Measurements from ENCODE around the gene PRDM13.

Gene PRDM13

DNA sequence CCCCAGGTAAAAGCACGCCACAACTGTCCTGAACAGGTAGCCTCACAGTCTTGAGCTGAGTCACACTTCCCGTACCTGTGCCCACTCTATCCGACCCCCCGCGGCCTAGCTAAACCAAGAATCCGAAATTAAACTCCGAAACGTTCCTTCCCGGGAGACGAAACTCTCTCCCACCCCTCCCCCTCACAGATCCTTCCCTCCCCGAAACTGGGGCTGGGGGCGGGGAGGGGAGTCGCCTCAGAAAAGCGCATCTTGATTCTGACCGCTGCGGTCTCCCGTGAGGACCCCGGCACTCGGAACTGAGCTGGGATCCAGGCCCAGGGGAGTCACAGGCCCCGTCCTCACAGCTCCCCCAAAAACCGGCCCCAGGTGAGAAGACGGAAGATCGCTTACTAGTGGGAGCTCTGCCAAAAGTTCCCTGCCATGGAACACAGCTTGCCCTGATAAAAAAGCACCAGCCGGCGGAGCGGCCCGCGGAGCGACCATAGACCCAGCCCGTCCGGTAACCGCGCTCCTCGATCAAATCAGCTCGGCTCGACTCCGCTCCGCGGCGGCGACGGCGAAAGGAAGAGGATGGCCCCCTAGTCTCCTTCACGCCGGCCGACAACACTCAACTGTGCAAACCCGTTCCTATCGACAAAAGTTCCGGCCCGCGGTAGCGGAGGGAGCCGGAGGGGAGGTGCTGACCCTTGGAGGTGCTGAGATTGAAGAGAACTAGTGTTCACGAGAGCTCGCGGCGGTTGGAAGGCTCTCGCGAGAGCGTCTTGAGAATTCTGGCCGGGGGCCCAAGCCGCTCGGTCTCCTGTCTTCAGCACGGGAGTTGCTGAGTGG is 38.3 kb upstream of the PRDM13 start, which contains the start of gene CCNC:
CCNC (minus strand) TSS at position 558 of the 831 bp plus-strand sequence; CDS start at position 425, 133 bp downstream.
- Histone ChIP-seq H3K27me3 (ENCODE audit: control insufficient read depth in 3 of 3, insufficient read depth in 3 of 3, low read depth in 1 of 3, low read length in 3 of 3) (no peaks in the 10 kb centered on the region), H3K4me1 (ENCODE audit: control insufficient read depth in 2 of 2, insufficient read depth in 1 of 2, low read depth in 1 of 2, low read length in 2 of 2) (peaks cover 0 to 4% of the 10 kb centered on the region in 2 donors), H2BK5ac (ENCODE audit: low read length) (peak within 1 kb of the TSS; percentile 95), H3K4ac (ENCODE audit: low read length) (no peak within 1 kb of the TSS), H3K4me2 (ENCODE audit: insufficient read depth, low read length, poor library complexity, severe bottlenecking) (peak within 1 kb of the TSS; percentile 45), H2BK12ac (ENCODE audit: low read length) (no peak within 1 kb of the TSS), H3K4me3 (ENCODE audit: low read length in 2 of 2) (peak within 1 kb of the TSS; percentile 87 to 99), H2AK5ac (ENCODE audit: low read depth, low read length) (peak within 1 kb of the TSS; percentile 84), H2AFZ (ENCODE audit: low read length) (peak within 1 kb of the TSS; percentile 96), H3K9ac (ENCODE audit: low read depth, low read length, poor library complexity) (no peak within 1 kb of the TSS), H2BK120ac (ENCODE audit: low read depth, low read length) (no peak within 1 kb of the TSS), H3K23ac (ENCODE audit: low read depth, low read length, poor library complexity) (peak within 1 kb of the TSS; percentile 99), H3K36me3 (replicated peaks in 1 of 2; ENCODE audit: control insufficient read depth in 2 of 2, insufficient read depth in 2 of 2, low read length in 2 of 2) (peaks cover 0 to 12% of the 10 kb centered on the region in 2 donors), H3K14ac (ENCODE audit: low read length) (peak within 1 kb of the TSS; percentile 82), H3K18ac (ENCODE audit: low read length) (peak within 1 kb of the TSS; percentile 95), H4K8ac (ENCODE audit: low read depth, low read length) (no peak within 1 kb of the TSS), H2BK15ac (ENCODE audit: low read length) (peak within 1 kb of the TSS; percentile 85), H4K91ac (ENCODE audit: low read depth, low read length, poor library complexity) (no peak within 1 kb of the TSS), H3K27ac (replicated peaks; ENCODE audit: low read length) (peak within 1 kb of the TSS; percentile 88), H3K79me1 (ENCODE audit: low read depth, low read length) (no peaks in the 10 kb centered on the region), H3K9me3 (replicated peaks in 1 of 2; ENCODE audit: control insufficient read depth in 2 of 2, insufficient read depth in 1 of 2, low read depth in 1 of 2, low read length in 2 of 2) (no peaks in the 10 kb centered on the region)
- DNase-seq (ENCODE audit: low spot score), result peak; percentile 91
- no CpG with 5 or more reads among the region's 64 CpGs for WGBS, 2 donors (ENCODE audit: extremely low coverage in 2 of 2, insufficient read length in 2 of 2, insufficient replicate concordance in 1 of 2)

GRCh38 chr6:99573980-99574617 is 32.5 kb upstream of the PRDM13 start:
- H3K79me1 ChIP-seq (ENCODE audit: low read depth, low read length), result no peaks in the 10 kb centered on the region
- no peaks in the 10 kb centered on the region for H3K36me3 ChIP-seq (replicated peaks in 1 of 2; ENCODE audit: control insufficient read depth in 2 of 2, insufficient read depth in 2 of 2, low read length in 2 of 2)
- H3K27me3 ChIP-seq (ENCODE audit: control insufficient read depth in 3 of 3, insufficient read depth in 3 of 3, low read depth in 1 of 3, low read length in 3 of 3), result peaks cover 0 to 7% (median 0%) of the 10 kb centered on the region in 3 experiments
- H3K18ac ChIP-seq (ENCODE audit: low read length), result no peak overlapping the region
- no peak for DNase-seq (ENCODE audit: low spot score)
- no peaks in the 10 kb centered on the region for H3K9me3 ChIP-seq (replicated peaks in 1 of 2; ENCODE audit: control insufficient read depth in 2 of 2, insufficient read depth in 1 of 2, low read depth in 1 of 2, low read length in 2 of 2)
- H3K14ac ChIP-seq (ENCODE audit: low read length), result no peak overlapping the region
- H4K8ac ChIP-seq (ENCODE audit: low read depth, low read length), result no peak overlapping the region
- H3K4me2 ChIP-seq (ENCODE audit: insufficient read depth, low read length, poor library complexity, severe bottlenecking), result no peak overlapping the region
- no peak overlapping the region for H2BK5ac ChIP-seq (ENCODE audit: low read length)
- no peak overlapping the region for H2BK15ac ChIP-seq (ENCODE audit: low read length)
- H3K27ac ChIP-seq (replicated peaks; ENCODE audit: low read length), result no peak overlapping the region
- H3K9ac ChIP-seq (ENCODE audit: low read depth, low read length, poor library complexity), result no peak overlapping the region
- H2AK5ac ChIP-seq (ENCODE audit: low read depth, low read length), result no peak overlapping the region
- H3K4me3 ChIP-seq (ENCODE audit: low read length in 2 of 2), result no peak overlapping the region
- H2BK120ac ChIP-seq (ENCODE audit: low read depth, low read length), result no peak overlapping the region
- no peak overlapping the region for H3K23ac ChIP-seq (ENCODE audit: low read depth, low read length, poor library complexity)
- H2AFZ ChIP-seq (ENCODE audit: low read length), result no peak overlapping the region
- no peak overlapping the region for H4K91ac ChIP-seq (ENCODE audit: low read depth, low read length, poor library complexity)
- H3K4ac ChIP-seq (ENCODE audit: low read length), result no peak overlapping the region
- H3K4me1 ChIP-seq (ENCODE audit: control insufficient read depth in 2 of 2, insufficient read depth in 1 of 2, low read depth in 1 of 2, low read length in 2 of 2), result no peaks in the 10 kb centered on the region
- no peak overlapping the region for H2BK12ac ChIP-seq (ENCODE audit: low read length)
- no CpG with 5 or more reads among the region's 2 CpGs for WGBS, 2 donors (ENCODE audit: extremely low coverage in 2 of 2, insufficient read length in 2 of 2, insufficient replicate concordance in 1 of 2)

DNA sequence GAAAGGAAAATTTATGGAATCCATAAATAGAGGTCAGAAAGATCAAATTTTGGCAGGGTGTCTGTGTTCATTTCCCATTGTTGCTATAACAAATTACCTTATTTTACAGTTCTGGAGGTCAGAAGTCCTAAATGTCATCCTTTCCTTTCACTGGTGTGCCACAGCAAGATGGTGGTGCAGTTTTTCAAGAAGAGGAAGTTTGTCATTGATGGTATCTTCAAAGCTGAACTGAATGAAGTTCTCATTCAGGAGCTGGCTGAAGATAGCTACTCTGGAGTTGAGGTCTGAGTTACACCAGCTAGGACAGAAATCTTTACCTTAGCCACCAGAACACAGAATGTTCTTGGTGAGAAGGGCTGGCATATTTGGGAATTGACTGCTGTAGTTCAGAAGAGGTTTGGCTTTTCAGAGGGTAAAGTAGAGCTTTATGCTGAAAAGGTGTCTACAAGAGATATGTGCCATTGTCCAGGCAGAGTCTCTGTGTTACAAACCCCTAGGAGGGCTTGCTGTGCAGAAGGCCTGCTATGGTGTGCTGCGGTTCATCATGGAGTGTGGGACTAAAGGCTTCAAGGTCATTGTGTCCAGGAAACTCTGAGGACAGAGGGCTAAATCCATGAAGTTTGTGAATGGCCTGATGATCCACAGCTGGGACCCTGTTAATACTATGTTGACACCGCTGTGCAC is 30.9 kb upstream of the PRDM13 start:
- no peak overlapping the region for H3K4me3 ChIP-seq (ENCODE audit: low read length in 2 of 2)
- H3K36me3 ChIP-seq (replicated peaks in 1 of 2; ENCODE audit: control insufficient read depth in 2 of 2, insufficient read depth in 2 of 2, low read length in 2 of 2), result no peaks in the 10 kb centered on the region
- no peak overlapping the region for H3K9ac ChIP-seq (ENCODE audit: low read depth, low read length, poor library complexity)
- H3K4ac ChIP-seq (ENCODE audit: low read length), result no peak overlapping the region
- H3K4me2 ChIP-seq (ENCODE audit: insufficient read depth, low read length, poor library complexity, severe bottlenecking), result no peak overlapping the region
- no peak overlapping the region for H4K91ac ChIP-seq (ENCODE audit: low read depth, low read length, poor library complexity)
- WGBS, 2 donors (ENCODE audit: extremely low coverage in 2 of 2, insufficient read length in 2 of 2, insufficient replicate concordance in 1 of 2), result no CpG with 5 or more reads among the region's 2 CpGs
- no peak overlapping the region for H2BK15ac ChIP-seq (ENCODE audit: low read length)
- no peak for DNase-seq (ENCODE audit: low spot score)
- no peak overlapping the region for H3K14ac ChIP-seq (ENCODE audit: low read length)
- H3K18ac ChIP-seq (ENCODE audit: low read length), result no peak overlapping the region
- no peak overlapping the region for H2BK5ac ChIP-seq (ENCODE audit: low read length)
- no peak overlapping the region for H2AFZ ChIP-seq (ENCODE audit: low read length)
- no peaks in the 10 kb centered on the region for H3K4me1 ChIP-seq (ENCODE audit: control insufficient read depth in 2 of 2, insufficient read depth in 1 of 2, low read depth in 1 of 2, low read length in 2 of 2)
- no peak overlapping the region for H3K23ac ChIP-seq (ENCODE audit: low read depth, low read length, poor library complexity)
- no peak overlapping the region for H2BK12ac ChIP-seq (ENCODE audit: low read length)
- peaks cover 0 to 7% (median under 1%) of the 10 kb centered on the region in 3 experiments for H3K27me3 ChIP-seq (ENCODE audit: control insufficient read depth in 3 of 3, insufficient read depth in 3 of 3, low read depth in 1 of 3, low read length in 3 of 3)
- no peak overlapping the region for H2AK5ac ChIP-seq (ENCODE audit: low read depth, low read length)
- H3K27ac ChIP-seq (replicated peaks; ENCODE audit: low read length), result no peak overlapping the region
- H4K8ac ChIP-seq (ENCODE audit: low read depth, low read length), result no peak overlapping the region
- H2BK120ac ChIP-seq (ENCODE audit: low read depth, low read length), result no peak overlapping the region
- no peaks in the 10 kb centered on the region for H3K79me1 ChIP-seq (ENCODE audit: low read depth, low read length)
- H3K9me3 ChIP-seq (replicated peaks in 1 of 2; ENCODE audit: control insufficient read depth in 2 of 2, insufficient read depth in 1 of 2, low read depth in 1 of 2, low read length in 2 of 2), result no peaks in the 10 kb centered on the region

DNA sequence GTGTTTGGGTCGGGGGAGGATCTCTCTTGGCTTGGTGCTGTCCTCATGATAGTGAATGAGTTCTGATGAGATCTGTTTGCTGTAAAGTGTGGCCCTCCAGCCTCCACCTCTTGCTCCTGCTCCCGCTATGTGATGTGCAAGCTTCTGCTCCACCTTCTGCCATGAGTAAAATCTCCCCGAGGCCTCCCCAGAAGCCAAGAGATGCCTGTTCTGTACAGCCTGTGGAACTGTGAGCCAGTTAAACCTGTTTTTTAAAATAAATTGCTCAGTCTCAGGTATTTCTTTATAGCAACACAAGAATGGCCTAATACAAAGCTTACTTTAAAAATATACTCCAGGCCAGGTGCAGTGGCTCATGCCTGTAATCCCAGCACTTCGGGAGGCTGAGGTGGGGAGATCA is 26.9 kb upstream of the PRDM13 start:
- Histone ChIP-seq H2AK5ac (ENCODE audit: low read depth, low read length) (no peak overlapping the region), H4K91ac (ENCODE audit: low read depth, low read length, poor library complexity) (no peak overlapping the region), H3K9ac (ENCODE audit: low read depth, low read length, poor library complexity) (no peak overlapping the region), H3K27ac (replicated peaks; ENCODE audit: low read length) (no peak overlapping the region), H2BK12ac (ENCODE audit: low read length) (no peak overlapping the region), H3K4me3 (ENCODE audit: low read length in 2 of 2) (no peak overlapping the region), H3K4ac (ENCODE audit: low read length) (no peak overlapping the region), H3K14ac (ENCODE audit: low read length) (no peak overlapping the region), H2BK5ac (ENCODE audit: low read length) (no peak overlapping the region), H3K4me1 (ENCODE audit: control insufficient read depth in 2 of 2, insufficient read depth in 1 of 2, low read depth in 1 of 2, low read length in 2 of 2) (no peaks in the 10 kb centered on the region), H3K36me3 (replicated peaks in 1 of 2; ENCODE audit: control insufficient read depth in 2 of 2, insufficient read depth in 2 of 2, low read length in 2 of 2) (no peaks in the 10 kb centered on the region), H4K8ac (ENCODE audit: low read depth, low read length) (no peak overlapping the region), H2BK15ac (ENCODE audit: low read length) (no peak overlapping the region), H2AFZ (ENCODE audit: low read length) (no peak overlapping the region), H3K4me2 (ENCODE audit: insufficient read depth, low read length, poor library complexity, severe bottlenecking) (no peak overlapping the region), H3K27me3 (ENCODE audit: control insufficient read depth in 3 of 3, insufficient read depth in 3 of 3, low read depth in 1 of 3, low read length in 3 of 3) (peaks cover 0 to 19% (median 5%) of the 10 kb centered on the region in 3 experiments), H3K79me1 (ENCODE audit: low read depth, low read length) (no peaks in the 10 kb centered on the region), H3K9me3 (replicated peaks in 1 of 2; ENCODE audit: control insufficient read depth in 2 of 2, insufficient read depth in 1 of 2, low read depth in 1 of 2, low read length in 2 of 2) (no peaks in the 10 kb centered on the region), H2BK120ac (ENCODE audit: low read depth, low read length) (no peak overlapping the region), H3K23ac (ENCODE audit: low read depth, low read length, poor library complexity) (no peak overlapping the region), H3K18ac (ENCODE audit: low read length) (no peak overlapping the region)
- no peak for DNase-seq (ENCODE audit: low spot score)
- no CpG with 5 or more reads among the region's 4 CpGs for WGBS, 2 donors (ENCODE audit: extremely low coverage in 2 of 2, insufficient read length in 2 of 2, insufficient replicate concordance in 1 of 2)
